MM.1S (cell line): ENCODE results near the gene UQCRH.

Experiments
- DNase-seq: peaks from one replicate; pipeline ENCODE4 v3.0.0-alpha.2; 2015
- H2AFZ ChIP-seq: fragments of 300-600 bp; sonication (generic); 2 replicates; pipeline ENCODE4 v1.6.0; 2016; ENCODE audit warnings: antibody characterized with exemption, low read length
- H3F3A ChIP-seq: fragments of 300-600 bp; sonication (generic); 2 replicates; pipeline ENCODE4 v1.6.1; 2016; ENCODE audit warnings: mild to moderate bottlenecking, antibody characterized with exemption, low read length, moderate library complexity, mixed read lengths; ENCODE audit not compliant: insufficient read depth
- H3K27ac ChIP-seq: fragments of 300-600 bp; sonication (generic); 2 replicates; pipeline ENCODE4 v1.5.1; 2016; ENCODE audit warnings: mild to moderate bottlenecking, low read length
- H3K27me3 ChIP-seq: fragments of 300-600 bp; sonication (generic); replicated peaks from 2 replicates; pipeline ENCODE4 v1.6.0; 2016; ENCODE audit warnings: low read length; ENCODE audit not compliant: insufficient read depth
- H3K36me3 ChIP-seq: fragments of 300-600 bp; sonication (generic); replicated peaks from 2 replicates; pipeline ENCODE4 v1.6.1; 2016; ENCODE audit warnings: mild to moderate bottlenecking, low read length, mixed read lengths; ENCODE audit not compliant: insufficient read depth
- H3K4me1 ChIP-seq: fragments of 300-600 bp; sonication (generic); 2 replicates; pipeline ENCODE4 v1.6.1; 2016; ENCODE audit warnings: low read length, mixed read lengths
- H3K4me2 ChIP-seq: fragments of 300-600 bp; sonication (generic); 2 replicates; pipeline ENCODE4 v1.6.0; 2016; ENCODE audit warnings: low read depth, low read length
- H3K4me3 ChIP-seq: fragments of 300-600 bp; sonication (generic); 2 replicates; pipeline ENCODE4 v1.5.1; 2016; ENCODE audit warnings: low read length, mixed read lengths
- H3K79me2 ChIP-seq: fragments of 300-600 bp; sonication (generic); 2 replicates; pipeline ENCODE4 v1.6.1; 2016; ENCODE audit warnings: mixed run types, low read length, mixed read lengths
- H3K9ac ChIP-seq: fragments of 300-600 bp; sonication (generic); 2 replicates; pipeline ENCODE4 v1.6.1; 2016; ENCODE audit warnings: low read length, mixed read lengths
- H3K9me2 ChIP-seq: fragments of 300-600 bp; sonication (generic); replicated peaks from 2 replicates; pipeline ENCODE4 v1.6.1; 2016; ENCODE audit warnings: mild to moderate bottlenecking, low read length, mixed read lengths; ENCODE audit not compliant: insufficient read depth
- H3K9me3 ChIP-seq: fragments of 300-600 bp; sonication (generic); replicated peaks from 2 replicates; pipeline ENCODE4 v1.6.1; 2016; ENCODE audit warnings: mild to moderate bottlenecking, low read length, mixed read lengths; ENCODE audit not compliant: insufficient read depth
- H4K20me1 ChIP-seq: fragments of 300-600 bp; sonication (generic); 2 replicates; pipeline ENCODE4 v1.6.1; 2016; ENCODE audit warnings: mild to moderate bottlenecking, low read length, moderate library complexity, mixed read lengths; ENCODE audit not compliant: insufficient read depth
- CTCF ChIP-seq: fragments of 300-600 bp; sonication (generic); IDR thresholded peaks from 2 replicates; pipeline ENCODE4 v1.5.1; 2016; ENCODE audit warnings: antibody characterized with exemption, low read length, mixed read lengths
- EZH2 ChIP-seq: fragments of 300-600 bp; sonication (generic); optimal IDR thresholded peaks from 2 replicates; pipeline ENCODE3; 2017; ENCODE audit warnings: low read depth, mild to moderate bottlenecking, antibody characterized with exemption, low read length, mixed read lengths
- EZH2phosphoT487 ChIP-seq: fragments of 300-600 bp; sonication (generic); IDR thresholded peaks from 2 replicates; pipeline ENCODE4 v1.6.1; 2018; ENCODE audit warnings: antibody characterized with exemption, low read length

The UQCRH gene

DNA sequence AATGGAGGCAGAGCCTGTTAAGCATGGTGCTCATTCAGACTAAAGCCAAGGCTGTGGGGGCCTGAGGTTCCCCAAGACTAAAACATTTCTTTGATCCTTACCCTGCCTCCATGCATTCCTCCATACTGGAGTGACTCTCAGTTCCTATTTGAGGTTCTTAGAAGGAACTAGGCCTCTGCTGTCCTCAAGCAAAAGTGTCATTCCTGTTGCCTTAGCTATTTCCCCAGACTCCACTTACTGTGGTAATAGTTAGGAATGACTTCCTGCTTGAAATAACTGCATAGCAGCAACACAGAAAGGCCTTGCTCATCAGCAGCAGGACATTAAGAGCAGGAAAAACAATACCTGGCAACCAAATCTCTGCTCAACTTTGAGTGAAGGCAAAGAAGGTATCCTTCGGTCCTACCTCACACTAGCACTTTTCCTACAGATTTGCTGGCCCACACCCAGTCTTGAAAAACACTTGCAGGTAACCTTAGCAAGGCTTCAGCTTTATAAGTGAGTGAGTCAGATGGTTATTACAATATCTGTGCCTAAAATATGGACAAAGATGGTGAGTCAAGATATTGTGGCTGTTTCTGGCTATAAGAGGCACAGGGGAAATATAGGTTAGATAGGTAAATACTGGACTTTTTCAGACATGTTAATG is 14.9 kb upstream of the UQCRH start:
- H4K20me1 ChIP-seq: no peaks in the 10 kb centered on the region
- no peaks in the 10 kb centered on the region for H3K9me2 ChIP-seq
- H3K9me3 ChIP-seq: no peaks in the 10 kb centered on the region
- H2AFZ ChIP-seq: no peak overlapping the region
- DNase-seq: no peak
- no peak overlapping the region for H3K4me3 ChIP-seq
- no peak overlapping the region for H3K4me2 ChIP-seq
- no peaks in the 10 kb centered on the region for H3K27me3 ChIP-seq
- H3F3A ChIP-seq: peaks cover 4% of the 10 kb centered on the region; the same call in 1 of the 2 replicates
- H3K9ac ChIP-seq: no peak overlapping the region
- H3K79me2 ChIP-seq: no peaks in the 10 kb centered on the region
- H3K4me1 ChIP-seq: no peaks in the 10 kb centered on the region
- no peaks in the 10 kb centered on the region for H3K36me3 ChIP-seq
- no peak overlapping the region for H3K27ac ChIP-seq
- no peak for TF ChIP-seq EZH2
- no peak for TF ChIP-seq EZH2phosphoT487
- TF ChIP-seq CTCF: no peak

DNA sequence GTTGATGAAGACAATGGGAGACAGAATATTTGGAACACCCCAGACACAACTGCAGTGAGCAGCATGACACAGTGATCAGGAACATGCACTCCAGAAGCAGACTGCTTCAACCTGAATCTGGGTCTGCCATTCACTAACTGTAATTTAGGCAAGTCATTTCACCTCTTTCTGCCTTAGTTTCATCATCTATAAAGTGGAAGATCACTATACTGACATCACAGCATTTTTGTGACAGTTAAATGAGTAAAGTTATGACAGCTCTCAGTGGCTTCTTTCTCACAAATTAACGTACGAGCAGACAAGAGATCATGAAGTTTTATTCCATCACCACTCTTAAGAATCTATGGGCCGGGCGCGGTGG is 14.4 kb upstream of the UQCRH start:
- Histone ChIP-seq H3K27ac (no peak overlapping the region), H4K20me1 (no peaks in the 10 kb centered on the region), H3K36me3 (no peaks in the 10 kb centered on the region), H3K9me2 (no peaks in the 10 kb centered on the region), H3F3A (peaks cover 4% of the 10 kb centered on the region; the same call in 1 of the 2 replicates), H3K4me3 (no peak overlapping the region), H3K9ac (no peak overlapping the region), H3K27me3 (no peaks in the 10 kb centered on the region), H2AFZ (no peak overlapping the region), H3K4me2 (no peak overlapping the region), H3K4me1 (no peaks in the 10 kb centered on the region), H3K79me2 (no peaks in the 10 kb centered on the region), H3K9me3 (no peaks in the 10 kb centered on the region)
- no peak for TF ChIP-seq EZH2
- TF ChIP-seq EZH2phosphoT487: no peak
- TF ChIP-seq CTCF: no peak
- no peak for DNase-seq

- TF ChIP-seq EZH2phosphoT487 (no peak), EZH2 (no peak), CTCF (no peak)
- DNase-seq: no peak
- no peaks in the 10 kb centered on the region for H3K4me1 ChIP-seq
- H3K9ac ChIP-seq: no peak overlapping the region
- H3F3A ChIP-seq: 0 out of 2 replicates have a peak, but pooled peaks cover 4% of the 10 kb centered on the region
- H3K79me2 ChIP-seq: no peaks in the 10 kb centered on the region
- H3K9me2 ChIP-seq: no peaks in the 10 kb centered on the region
- H3K36me3 ChIP-seq: no peaks in the 10 kb centered on the region
- H3K9me3 ChIP-seq: no peaks in the 10 kb centered on the region
- no peaks in the 10 kb centered on the region for H3K27me3 ChIP-seq
- H4K20me1 ChIP-seq: no peaks in the 10 kb centered on the region
- no peak overlapping the region for H3K27ac ChIP-seq
- H2AFZ ChIP-seq: no peak overlapping the region
- H3K4me3 ChIP-seq: no peak overlapping the region
- H3K4me2 ChIP-seq: no peak overlapping the region
These were observed 13.5 kb upstream of the UQCRH start for GRCh38 chr1:46289976-46290375.
